Stimulated activated CD4-positive, alpha-beta T cell treated with anti-CD3 and anti-CD28 coated beads, Interleukin-12 subunit alpha, Interleukin-12 subunit beta, amount 100 ng/mL, for 4 hours (primary cell): ENCODE results near the gene SNN.
A peak's percentile ranks its signal among the peaks of the same experiment; 100 is the strongest.

Source experiments
- DNase-seq: peaks from one replicate; pipeline ENCODE4 v3.0.0-alpha.2; 2020

Gene SNN

DNA sequence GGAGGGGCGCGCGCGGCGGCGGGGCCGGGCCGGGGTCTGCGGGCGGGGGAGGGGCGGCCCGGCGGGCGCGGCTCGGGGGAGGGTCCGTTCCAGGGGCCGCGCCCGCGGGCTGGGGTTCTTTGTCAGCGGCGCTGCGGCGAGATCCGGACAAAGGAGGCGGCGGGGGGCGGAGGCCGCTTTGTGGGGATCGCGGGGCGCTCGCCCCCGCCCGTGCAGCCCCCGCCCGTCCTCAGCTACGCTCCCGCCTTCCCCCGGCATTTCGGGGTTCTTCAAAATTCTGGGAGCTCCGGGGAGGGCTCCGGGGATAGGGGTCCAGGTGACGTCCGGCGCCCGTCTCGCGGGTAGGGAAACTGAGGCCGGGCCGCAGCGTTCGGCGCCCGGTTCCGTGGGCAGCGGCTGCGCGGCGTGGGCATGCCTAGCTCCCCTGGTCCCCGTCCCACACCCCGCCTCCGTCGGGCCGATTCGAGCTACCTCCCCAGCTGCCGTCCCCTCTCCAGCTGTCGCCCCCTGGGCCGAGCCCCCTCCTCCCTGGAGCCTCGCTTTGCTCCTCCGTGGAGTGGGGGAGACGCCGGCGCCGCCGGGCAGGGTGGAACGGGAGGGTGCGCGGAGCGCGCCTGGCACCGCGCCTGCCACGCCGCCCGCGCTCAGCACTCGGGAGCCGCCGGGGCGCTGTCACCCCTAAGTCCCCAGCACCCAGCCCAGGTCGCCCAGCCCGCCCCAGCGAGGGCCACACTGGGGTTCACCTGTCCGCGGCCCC lies 546 bp downstream of the SNN start:
- peak; percentile 33 for DNase-seq

DNA sequence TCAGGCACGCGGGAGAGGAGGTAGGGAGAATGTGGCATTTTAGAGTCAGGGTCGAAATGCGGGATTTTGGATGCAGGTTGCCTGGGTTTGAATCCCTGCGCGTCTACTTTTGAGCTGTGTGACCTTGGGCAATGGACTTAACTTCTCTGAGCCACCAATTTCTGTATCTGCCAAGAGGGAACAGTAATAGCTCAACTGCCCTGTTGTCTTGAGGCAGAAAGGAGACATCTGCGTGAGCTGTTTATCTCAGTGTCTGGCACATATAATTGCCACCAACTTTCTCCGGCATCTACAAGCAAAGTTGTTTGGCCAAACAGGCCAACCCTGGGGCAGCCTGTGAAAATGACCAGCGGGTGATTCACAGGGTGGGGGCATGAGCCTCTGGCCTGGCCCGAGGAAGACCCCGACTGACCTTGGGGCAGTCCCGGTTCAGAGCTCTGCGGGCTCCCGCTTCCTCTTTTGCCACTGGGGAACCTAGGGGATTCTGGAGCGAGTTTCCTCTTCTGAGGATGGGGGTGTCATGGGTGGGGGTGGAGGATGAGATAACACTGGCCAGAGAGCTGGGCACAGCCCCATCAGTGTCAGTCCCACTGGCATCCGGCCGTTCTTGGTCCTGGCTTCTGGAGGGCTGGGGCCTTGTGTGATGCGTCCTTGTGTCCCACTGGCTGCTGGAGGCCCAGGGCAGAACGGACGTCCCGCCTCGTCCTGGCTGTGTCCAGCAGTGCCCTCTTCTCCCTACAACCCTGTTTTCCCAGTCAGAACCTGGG lies 1.3 kb downstream of the SNN start:
- DNase-seq, result no peak

DNA sequence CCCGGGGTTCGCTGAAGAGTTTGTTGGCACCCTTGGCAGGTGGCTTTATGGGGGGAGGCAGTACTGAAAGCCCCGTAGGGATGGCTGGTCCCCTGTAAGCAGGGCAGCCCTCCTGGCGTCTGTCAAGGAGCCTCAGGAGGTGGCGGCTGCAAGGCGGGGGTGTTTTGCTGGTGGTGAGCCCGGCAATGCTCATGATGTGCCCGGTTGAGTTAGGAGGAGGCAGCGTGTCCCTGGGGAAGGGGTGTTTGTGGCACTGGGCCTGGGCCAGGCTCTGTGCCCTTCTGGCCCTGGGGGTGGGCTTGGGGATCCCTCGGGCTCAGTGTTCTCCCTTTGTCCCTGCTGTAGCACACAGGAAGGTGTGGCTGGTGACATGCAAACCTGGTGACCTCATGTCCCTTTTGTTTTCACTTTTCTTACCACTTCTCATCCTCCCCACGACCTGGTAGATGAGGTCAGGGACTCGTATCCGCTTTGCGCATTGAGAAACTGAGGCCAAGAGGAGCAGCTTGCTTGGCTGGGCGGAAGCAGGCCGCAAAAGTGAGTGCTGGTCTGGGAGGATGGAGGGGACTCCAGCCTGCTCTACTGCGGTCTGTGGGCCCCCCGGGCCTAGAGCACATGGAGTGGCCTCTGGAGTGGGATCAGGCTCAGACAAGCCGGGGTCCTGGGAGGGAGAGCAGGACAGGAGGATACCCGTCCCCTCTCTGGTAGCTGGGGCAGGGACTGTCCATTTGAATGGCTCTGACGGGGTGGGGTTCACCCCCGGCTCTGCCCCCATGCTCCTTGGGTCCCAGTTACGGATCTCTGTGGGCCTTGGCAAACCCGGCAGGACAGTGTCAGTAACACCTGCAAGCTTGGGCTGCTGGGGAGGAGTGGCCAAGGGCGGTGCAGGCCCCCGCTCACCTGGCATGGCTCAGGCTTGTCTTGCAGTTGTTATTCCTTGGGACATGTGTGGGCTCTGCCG lies 2.2 kb downstream of the SNN start:
- DNase-seq, result no peak

DNA sequence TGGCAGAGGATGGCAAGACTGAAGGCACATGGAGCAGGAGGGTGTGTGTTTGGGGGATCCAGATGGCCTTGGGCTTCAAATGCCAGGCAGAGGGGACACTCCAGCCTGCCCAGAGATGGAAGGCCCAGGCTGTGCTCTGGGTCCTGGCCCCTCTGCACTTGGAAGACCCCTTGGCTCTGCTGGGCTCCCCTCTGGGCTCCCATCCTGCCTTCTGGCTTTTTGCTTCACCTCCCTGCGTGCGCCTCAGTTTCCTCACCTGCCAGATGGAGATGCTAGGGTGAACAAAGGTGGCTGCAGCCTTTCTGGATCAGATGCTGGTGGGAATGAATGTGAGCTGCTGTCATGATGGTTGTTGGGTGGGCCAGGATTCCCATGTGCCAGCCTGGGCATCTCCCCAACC lies 3.0 kb downstream of the SNN start:
- no peak for DNase-seq

DNA sequence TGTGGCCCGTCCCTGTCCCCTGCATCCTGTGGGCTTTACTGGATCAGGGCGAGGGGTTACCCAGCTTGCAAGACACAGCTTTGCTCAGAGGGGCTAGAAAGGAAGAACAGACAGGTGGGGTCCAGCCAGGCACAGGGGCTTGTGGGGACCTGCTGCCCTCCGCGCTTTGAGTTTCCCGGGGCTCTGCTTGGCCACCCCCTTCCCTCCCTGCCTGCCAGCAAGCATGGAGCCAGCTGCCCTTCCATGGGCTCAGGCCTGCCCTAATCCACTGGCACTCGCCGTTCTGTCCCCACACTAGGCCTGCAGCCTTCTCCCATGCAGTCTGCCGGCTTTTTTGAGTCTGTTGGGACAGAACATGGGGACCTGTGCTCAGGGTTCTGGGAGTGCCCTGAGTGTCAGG lies 3.4 kb downstream of the SNN start:
- DNase-seq, result no peak

DNA sequence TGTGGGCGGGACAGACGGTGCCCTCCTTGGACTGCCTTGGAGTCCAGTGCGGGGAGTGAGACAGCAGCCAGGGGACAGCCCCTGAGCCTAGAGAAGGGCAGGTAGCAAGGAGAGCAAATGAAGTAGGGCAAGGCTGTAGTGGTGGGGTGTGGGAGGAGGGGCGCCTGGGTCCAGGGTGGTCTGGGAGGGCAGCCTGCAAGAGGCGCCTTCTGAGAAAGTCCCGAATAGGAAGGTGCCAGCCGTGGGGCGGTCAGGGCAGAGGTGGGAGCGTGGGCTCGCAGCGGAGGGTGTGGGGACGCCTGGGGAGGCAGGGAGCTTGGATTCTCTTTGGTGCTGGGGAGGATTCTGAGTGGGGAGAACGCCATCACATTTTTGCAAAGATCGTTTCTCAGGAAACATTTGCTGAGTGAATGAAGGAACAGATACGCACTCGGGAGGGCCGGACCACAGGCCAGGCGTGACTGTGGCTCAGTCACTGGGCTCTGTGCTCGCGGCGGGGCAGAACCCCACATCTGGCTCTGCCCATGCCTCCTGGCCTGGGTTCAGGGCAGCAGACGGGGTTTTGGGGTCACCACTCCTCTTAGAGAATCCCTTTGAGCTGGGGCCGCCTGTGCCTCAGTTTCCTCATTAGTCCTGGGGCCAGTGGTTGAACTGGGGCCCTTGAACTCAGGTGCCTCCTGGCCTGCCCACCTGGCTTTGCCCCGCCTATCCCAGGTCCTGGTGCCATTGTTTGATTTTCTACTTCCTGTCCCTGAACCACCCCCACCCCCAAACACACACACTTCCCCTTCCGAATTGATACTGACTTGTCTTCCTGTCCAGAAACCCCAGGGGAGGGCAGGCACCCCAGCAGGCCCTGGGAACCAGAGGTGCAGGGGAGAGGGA lies 4.2 kb downstream of the SNN start:
- no peak for DNase-seq

DNA sequence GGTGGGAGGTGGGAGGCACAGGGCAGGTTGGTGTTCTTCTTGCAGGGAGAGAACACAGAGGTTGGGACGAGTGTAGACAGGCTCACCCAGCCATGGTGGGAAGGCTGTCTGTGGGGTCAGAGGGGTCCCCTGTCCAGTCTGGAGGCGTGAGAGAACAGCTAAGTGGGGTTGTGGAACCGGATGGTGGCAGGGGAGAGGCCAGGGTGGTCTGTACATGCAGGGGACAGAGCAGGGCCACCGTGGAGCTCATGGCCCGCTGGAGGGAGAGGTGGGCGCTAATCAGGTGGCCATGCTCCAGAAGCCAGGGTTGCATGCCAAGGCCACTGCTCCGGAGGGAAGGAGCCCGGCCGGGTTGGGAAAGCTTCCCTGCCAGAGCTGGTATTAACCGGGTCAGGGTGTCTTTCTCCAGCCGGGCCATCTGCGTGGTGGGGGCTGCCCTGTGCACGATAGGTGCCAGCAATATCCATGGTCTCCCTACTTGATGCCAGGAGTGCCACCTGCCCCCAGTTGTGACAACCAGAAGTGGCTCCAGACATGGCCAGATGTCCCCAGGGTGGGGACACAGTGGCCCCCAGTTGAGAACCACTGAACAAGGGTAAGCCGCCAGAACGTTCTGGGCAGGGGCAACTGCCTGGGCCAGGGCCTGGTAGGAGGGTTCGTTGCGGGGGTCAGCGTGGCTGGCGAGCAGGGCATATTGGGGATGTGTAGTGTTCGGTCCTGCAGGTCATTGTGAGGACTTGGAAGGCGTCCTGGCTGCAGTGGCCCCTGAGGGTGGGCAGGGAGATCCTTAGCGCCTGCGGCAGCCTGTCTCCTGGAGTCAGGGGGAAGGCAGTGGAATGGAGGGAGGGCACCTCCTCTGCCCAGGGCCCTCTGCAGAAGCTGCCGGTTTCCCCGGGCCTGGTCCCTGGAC lies 5.1 kb downstream of the SNN start:
- no peak for DNase-seq

DNA sequence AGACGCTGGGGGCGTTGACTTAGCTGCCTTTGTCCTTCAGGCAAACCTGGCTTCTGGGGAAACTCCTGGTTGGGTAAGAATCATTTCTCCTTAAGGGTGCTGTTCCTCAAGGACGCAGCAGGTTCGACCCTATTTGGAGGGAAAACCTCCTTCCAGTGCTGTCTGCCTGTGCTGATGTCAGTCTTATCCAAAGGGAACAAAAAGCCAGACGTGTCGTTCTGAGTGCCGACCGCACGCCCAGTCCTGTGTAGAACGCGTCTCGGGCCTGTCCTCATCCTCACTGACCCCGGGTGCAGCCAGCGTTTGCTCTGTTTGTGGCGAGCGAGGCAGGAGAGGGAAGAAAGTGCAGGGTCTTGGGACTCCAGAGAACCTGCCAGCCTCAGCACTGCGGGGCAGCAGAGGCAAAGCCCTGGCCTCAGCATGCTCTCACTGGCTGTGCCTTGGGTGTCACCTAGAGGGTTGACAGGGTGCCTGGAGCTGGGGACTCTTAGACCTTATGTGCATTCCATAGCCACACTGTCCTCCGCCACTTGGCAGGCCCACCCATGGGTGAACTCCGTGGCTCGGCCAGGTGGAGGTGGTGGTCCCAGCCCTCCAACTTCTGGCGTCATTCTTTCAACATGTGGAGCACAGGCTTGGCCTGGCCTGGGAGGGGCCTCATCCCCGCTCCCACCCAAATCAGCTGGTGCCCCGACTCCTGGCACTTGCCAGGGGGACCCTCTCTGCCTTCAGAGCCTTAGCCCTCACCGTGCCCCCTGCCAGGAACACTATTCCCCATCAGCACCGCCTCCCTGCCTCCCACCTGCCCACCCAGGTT lies 6.0 kb downstream of the SNN start:
- DNase-seq, result no peak

DNA sequence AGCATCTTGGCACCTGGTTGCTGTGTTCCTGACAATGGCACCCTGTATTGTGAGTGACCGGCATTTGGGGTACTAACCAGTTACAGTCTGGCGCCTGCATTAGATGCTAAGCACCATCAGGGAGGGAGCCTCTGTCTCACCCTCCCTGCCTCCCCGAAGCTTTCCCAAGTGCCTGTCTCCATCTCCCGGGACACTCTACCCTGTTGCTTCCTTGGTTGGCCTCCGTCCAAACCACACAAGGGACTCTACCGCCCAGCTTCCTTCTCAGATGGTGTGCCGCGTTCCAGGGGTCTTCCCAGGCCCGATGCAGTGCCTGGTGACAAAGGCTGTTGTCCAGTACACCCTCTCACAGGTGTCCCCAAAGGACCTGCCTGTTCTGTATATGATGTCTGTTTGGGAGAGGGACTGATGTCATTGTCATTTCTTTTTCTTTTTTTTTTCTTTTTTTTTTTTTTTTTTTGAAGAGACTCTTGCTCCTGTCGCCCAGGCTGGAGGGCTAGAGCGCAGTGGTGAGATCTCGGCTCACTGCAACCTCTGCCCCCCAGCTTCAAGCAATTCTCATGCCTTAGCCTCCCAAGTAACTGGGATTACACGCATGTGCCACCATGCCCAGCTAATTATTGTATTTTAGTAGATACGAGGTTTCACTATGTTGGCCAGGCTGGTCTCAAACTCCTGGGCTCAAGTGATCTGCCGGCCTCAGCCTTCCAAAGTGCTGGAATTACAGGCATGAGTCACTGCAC lies 6.7 kb downstream of the SNN start:
- no peak for DNase-seq

DNA sequence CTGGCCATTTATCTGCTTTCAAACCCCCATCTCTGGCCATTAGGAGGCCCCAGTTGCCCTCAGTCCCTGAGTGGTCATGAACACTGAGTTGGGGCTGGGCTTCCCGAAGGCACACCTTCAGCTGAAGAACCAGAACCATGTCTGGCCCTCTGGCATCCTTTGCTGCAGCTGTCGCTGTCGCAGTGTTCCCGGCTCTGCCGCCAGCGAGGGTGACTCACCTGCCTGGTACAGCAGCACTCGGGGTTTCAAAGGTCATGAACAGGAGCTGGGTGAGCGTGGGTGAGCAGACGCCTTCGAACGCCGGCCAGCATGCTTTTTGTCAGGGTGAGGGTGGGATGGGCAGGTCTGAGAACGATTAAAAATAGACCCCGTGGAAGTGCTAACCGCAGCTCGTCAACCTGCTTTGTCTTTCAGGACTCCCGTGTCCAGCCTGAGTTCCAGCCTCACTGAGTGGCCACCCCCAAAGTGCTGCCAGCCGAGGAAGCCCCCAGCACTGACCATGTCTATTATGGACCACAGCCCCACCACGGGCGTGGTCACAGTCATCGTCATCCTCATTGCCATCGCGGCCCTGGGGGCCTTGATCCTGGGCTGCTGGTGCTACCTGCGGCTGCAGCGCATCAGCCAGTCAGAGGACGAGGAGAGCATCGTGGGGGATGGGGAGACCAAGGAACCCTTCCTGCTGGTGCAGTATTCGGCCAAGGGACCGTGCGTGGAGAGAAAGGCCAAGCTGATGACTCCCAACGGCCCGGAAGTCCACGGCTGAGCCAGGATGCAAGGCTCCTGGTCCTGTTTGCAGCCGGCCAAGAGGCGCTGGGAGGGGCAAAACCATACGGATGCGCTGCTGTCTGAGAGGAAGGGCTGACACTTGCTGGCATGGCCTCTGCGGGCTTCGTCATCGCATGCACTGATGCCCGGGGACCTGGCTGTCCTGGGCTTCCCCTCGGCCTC lies 7.6 kb downstream of the SNN start:
- DNase-seq, result no peak

DNA sequence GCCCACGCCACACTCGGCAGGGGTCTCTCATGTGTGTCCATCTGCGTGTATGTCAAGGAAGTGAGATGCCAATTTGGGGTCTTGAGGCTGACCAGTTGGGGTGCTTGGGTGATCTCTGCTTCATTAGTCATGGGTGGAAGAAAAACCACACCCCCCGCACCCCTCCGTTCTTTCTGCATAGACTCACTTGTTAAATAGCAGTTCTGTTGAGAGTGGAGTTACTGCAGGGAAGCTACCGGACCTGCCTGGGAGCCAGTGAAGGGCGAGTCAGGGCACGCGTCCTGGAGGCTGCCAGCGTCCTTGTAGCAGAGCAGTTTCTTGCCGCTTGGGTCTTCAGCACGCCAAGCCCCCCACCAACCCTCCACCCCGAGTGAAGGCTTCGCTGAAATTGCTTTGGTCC lies 8.5 kb downstream of the SNN start:
- no peak for DNase-seq

DNA sequence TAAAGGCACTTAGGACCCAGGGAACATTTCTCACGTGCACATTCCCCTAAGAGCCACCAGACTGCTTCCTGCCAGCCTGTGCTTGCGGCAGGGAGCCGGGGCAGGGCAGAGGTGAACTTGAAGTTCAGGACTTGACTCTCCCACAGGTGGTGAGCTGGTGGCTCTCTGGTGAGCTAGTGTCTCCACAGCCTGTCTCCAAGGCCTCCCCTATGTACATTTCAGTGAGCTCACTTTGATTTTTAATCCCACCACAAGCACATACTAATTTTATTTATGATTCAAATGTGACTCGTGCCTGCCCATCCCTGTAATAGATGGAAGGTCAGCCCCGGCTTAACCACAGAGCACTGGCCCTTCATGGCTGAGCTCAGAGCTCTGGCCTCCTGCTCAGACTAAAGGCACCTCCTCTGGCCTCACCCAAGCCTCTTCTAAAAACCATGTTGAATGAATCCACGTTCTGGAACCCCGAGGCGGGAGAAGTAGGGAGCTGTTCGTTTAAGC lies 9.2 kb downstream of the SNN start:
- DNase-seq, result no peak

DNA sequence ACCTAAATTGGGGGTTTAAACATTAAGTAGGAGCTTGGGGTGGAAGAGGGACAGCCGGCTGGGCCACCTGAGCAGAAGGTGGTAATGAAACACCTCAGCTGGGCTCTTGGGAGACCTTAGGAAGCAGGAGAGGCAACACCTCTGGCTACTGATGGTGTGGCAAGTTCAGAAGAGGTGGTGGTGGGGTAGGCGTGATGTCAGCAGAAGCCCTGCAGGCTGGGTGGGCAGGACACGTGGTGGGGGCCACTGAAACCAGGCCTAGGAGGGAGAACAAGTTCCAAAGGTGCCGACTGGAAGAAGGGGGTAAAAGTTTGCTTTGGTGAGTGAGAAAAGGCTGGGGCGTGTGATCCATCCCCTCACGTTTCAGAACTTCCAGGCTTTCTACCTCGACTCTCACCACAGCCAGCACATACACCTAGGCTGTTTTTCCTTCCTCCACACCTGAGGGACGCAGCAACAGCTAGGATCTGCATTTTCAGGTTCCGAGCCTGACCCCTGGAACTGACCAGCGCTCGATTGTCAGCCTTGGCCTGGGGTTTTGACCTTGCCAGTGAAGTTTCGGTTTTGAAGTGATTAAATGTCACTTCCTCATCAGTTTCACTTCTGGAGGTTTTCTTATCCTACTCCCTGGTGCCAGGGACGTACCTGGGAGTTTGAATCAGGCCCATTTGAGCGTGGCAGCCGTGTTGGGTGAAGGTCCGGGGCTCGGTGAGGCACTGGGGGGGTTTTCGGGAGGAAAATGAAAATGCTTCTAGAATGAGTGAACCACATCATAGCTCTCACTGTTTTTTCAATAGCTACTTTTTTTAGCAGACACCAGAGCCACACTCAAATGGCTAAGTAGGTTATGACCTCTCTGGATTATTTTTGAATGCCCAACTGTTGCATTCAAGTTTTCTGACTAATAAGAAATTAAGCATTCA lies 10.0 kb downstream of the SNN start:
- no peak for DNase-seq

DNA sequence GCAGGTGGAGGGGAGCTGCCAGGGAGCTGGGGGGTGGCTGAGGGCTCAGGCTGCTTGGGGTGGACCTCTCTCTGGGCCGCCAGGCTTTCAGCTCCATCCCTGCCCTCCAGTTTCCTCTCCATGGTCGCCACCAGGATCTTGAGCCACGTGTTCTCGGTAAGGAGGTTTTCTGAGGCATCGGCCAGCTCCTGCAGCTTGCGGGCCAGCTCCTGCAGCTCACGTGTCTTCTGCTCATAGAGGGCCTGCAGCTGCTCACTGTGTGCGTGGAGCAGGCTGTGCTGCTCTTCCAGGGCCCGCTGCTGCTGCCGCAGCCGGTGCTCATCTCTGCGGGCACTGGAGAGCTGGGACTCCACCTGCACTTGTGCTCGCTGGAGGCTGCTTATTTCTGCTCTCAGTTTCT lies 11.0 kb downstream of the SNN start:
- no peak for DNase-seq

DNA sequence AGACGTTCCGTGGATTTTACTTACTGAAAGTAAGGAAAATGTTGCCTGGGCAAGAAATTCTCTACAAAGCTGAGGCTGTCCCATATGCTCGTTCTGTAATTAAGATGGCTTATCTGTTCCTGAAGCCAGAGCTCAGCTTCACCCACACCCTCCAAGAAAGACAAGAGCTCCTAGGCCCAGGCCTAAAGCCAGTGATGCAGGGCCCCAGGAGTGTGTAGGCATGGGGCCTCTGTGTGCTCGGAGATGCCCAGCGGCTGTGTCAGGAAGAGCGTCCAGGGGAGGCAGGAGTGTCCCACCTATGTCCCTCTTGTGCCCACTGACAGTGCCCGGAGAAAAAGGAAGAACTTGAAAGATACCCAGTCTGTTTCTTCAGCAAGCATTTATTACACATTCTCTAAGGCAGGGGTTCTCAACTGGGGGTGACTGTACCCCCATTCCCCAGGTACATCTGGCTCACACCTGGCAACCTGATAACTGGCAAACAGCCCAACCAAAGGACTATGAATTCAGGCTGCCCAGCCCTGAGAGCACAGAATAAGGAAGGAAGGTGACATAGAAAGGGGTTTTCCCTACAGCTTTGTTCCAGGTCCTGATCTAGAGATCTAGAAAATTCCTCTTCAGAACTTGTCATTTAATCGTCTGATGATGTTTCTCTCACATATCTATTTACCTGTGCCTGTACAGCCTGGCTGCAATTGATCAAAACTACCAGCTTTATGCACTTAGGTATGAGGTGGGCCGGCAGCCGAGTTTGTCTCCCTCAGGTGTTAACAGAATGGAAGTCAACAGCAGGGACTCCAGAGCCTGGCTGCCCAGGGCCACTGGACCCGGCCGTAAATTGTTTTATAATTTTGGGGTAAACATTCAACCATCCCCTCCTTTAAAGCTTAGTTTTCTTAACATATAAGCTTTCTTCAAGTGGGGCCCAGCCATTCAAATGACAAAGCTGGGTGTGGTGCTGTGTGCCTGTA lies 12.0 kb downstream of the SNN start:
- no peak for DNase-seq

DNA sequence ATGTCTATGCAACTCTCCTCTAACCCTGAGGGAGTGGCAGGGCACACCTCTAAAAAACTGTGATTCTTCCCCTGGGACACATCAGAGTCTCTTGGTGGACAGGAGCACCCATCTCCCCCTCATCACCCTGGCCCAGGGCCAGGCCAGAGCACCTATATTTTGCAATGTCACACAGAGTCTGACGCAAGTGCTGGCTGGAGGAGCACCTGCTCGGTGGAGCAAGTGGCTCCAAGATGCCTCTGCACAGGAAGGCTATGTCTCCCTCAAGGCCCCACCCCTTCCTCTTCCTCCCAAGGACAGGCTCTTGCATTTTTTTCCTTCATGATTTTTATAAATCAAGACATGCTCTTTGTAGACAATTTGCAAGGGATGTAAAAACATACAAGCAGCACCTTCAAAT lies 13.3 kb downstream of the SNN start:
- no peak for DNase-seq
